Measurements from ENCODE around the gene VAC14.
"Not testable (repeated sequence)": the region's sequence is repeated elsewhere in the genome, so short reads cannot be mapped to it uniquely, and the experiment has no call there.

VAC14 gene

DNA sequence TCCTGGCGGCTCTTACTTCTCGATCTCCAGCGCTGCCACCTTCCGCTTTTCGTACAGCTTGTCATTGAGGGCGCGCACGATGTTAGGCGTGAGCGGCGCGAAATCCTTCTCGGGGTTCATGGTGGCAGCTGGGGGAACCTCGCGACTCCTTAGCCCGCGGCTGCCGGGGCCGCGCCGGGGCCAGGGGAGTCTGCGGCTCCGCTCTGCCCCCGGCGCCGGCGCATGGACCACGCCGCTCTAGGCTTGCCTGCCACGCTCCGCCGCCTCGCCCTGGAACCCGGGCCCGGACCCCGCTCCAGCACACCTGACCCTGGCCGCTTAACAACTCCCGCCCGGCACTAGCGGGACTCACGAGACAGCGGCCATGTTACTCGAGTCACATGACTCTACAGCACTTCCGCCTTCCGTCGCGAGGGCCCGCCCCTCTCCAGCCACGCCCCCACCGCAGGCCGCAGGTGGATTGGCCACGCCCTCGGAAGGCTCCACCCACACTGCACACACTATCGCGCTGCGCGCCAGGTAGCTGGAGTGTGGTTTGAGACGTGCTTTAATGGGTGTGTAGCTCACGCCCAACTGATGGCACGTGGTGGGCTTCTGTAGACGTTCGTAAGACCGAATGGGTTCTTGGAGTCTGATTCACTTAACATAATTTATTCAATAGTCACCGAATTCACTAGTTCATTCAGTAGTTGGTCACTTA, at the start of gene VAC14:
VAC14 (minus strand) TSS at position 378 of the 700 bp plus-strand sequence; CDS start at position 120, 258 bp downstream.
- peak; percentile 96 for DNase-seq (ENCODE audit: low read depth in 2 of 2)

- DNase-seq (ENCODE audit: low read depth in 2 of 2) = not testable (repeated sequence)
These were observed 22.6 kb upstream of the VAC14 start for GRCh38 chr16:70823498-70824118.

DNA sequence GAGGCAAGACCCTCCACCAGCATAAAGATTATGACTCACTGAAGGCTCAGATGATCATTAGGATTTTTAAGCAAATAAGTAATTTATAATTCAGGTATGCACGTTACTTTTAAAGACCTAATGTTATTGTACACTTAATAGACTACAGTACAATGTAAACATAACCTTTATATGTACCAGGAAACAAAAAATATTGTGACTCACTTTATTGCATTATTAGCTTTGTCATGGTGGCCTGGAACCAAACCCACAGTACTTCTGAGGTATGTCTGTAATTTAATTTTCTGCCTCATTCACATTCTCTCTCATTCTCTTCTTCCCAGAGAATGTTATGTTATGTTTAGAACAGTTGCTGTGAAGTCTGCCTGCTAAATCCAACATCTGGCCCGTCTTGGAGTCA, 21.8 kb upstream of the VAC14 start:
- DNase-seq (ENCODE audit: low read depth in 2 of 2) = not testable (repeated sequence)

GRCh38 chr16:70818088-70818487, 17.1 kb upstream of the VAC14 start:
- not testable (repeated sequence) for DNase-seq (ENCODE audit: low read depth in 2 of 2)

DNA sequence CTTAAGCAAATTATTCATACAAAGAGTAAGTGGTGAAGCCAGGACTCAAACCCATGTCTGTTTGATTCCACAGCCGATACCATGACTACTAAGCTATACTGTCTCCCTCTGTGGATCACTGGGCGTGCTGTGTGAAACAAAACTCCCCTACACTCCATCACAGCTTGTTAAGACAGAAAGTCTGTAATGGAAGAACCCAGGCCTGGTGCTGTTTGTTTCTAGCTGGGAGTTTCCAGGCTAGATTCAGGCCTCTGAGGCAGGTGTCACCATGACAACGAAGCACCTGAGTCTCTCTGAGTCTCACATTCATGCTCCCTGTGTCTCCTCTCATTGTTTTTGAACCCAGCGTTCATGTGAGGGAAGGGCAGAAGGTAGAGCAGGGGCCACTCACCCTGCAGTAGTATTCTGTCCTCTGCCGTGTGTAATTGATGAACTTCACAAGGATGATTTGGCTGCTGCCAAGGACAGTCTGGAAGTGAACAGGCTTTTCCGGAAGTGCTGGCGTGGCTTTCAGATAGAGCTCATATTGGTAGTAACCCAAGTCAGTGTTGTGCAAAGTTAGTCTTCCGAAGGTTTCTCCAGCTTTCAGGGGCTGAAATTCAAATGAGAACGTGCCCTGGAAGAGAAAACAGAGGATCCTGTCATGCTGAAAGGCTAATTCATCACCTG, 8.6 kb upstream of the VAC14 start:
- no peak for DNase-seq (ENCODE audit: low read depth in 2 of 2)

DNA sequence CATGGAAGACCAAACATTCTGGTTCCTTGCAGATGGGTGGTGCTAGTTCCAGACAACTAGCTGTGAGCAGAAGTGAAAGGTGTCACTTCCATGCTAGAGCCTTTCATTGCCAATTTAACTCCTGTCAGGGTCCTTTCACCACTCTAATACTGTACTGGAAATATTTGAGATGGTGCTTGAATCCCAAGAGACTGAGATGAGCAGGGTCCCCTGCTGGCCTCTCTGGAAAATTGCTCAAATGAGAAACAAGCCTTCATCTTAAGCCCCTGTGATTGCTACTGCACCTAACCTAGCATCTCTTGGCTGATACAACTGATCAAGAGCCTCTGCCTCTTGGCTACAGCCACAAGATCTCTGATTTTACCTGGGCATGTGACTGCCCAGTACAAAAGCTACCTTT, 7.4 kb upstream of the VAC14 start:
- no peak for DNase-seq (ENCODE audit: low read depth in 2 of 2)

DNA sequence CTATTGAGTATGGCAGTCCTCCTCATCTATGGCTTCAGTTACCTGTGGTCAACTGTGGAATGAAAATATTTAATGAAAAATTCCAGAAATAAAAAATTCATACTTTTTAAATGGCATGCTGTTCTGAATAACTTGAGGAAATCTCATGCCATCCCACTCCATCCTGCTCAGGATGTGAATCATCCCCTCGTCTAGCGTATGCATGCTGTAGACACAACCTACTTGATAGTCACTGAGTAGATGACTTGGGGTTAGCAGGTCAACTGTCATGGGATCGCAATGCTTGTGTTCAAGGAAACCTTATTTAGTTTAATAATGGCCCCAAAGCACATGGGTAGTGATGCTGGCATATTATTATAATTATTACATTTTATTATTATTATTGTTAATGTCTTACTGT, 4.8 kb upstream of the VAC14 start:
- no peak for DNase-seq (ENCODE audit: low read depth in 2 of 2)

- DNase-seq (ENCODE audit: low read depth in 2 of 2) = no peak
These were observed 4.4 kb upstream of the VAC14 start for GRCh38 chr16:70805380-70805779.

DNA sequence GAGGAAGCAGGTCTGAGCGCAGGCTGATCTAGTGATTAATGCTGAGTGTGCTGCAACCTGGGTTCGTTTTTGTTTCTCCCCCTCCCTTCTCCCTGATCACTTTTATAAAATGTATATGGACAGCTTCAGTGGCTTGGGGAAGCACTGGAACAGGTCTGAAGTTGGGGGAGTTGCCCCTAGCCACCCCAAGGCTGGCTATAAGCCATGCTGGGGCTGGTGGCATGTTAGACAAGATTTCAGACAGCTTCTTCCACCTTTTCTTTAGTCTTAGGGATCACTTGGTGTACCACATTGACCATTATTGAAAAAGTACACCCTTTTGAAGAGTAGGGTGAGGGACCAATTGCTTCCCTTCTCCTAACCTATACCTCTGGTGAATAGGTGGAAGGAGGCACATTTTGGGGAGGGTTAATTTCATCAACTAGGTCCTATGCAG, 3.8 kb upstream of the VAC14 start:
- no peak for DNase-seq (ENCODE audit: low read depth in 2 of 2)

DNA sequence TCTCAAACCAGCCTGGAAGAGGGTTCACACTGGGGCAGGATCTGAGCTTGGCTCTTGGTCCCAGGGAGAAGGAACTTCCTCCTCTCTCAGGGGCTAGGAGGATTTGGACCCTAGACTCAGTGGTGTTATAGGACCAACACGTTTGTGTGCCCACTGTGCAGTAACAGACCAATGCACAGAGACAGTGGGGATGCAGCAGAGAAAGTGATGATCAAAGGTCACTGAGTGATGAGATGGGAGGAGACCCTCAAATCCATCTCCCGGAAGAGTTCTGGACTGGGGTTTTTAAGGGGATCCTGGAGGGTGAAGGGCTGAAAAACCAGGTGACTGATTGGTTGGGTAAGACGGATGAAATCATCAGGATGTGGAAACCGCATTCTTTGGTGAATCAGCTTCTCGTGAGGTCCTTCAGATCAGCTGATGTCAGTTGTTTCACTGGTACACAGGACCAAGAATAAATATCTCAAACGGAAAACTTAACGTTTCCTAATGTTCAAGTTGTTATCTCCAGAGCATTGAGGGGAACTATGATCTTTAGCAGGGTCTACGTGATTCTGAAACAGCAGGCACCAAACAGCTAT, 3.3 kb upstream of the VAC14 start:
- DNase-seq (ENCODE audit: low read depth in 2 of 2) = no peak

DNA sequence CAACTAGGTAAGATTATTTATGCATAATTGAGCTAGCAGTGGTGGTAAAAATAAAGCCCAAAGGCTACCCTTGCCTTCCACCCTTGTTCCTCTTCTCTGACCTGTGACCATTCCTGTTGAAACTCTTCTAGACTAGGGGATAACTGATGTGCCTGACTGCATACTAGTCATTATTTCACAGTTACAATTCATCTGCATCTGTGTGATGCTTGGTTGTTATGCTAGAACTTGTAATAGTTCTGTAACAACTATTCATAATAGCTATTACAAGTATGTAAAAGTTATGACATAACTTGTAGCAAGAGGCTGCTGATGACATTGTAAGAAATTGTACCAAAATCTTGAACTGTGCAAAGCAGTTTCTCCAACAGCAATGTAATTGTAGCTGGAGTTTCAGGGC, 2.4 kb upstream of the VAC14 start:
- DNase-seq (ENCODE audit: low read depth in 2 of 2) = no peak

GRCh38 chr16:70801611-70802010, 653 bp upstream of the VAC14 start:
- DNase-seq (ENCODE audit: low read depth in 2 of 2) = no peak

- DNase-seq (ENCODE audit: low read depth in 2 of 2) = no peak
These were observed 647 bp downstream of the VAC14 start for GRCh38 chr16:70800311-70800710.

GRCh38 chr16:70796301-70796700, 4.7 kb downstream of the VAC14 start:
- no peak for DNase-seq (ENCODE audit: low read depth in 2 of 2)

- DNase-seq (ENCODE audit: low read depth in 2 of 2) = no peak
These were observed 5.6 kb downstream of the VAC14 start for GRCh38 chr16:70795296-70795912.

GRCh38 chr16:70793851-70794502, 7.0 kb downstream of the VAC14 start:
- no peak for DNase-seq (ENCODE audit: low read depth in 2 of 2)

DNA sequence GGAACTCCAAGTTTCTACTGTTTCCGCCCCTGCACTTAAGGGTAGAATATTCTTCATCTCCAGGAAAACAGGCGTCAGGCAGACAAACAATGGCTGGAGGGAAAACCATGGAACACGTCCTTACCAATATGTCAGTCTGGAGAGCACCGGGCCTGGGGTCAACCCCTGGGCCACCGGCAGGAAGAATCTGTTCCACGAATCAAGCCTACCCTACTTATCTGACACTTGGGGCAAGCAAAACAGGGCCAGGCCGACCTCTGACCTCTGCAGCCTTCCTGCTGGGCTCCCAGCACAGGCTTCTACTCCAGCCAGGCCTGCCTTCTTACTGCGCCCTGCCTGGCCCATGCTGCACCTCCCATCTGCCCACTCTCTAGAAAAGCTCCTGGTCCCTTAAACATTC, 10.1 kb downstream of the VAC14 start:
- no peak for DNase-seq (ENCODE audit: low read depth in 2 of 2)

- DNase-seq (ENCODE audit: low read depth in 2 of 2) = no peak
These were observed 11.1 kb downstream of the VAC14 start for GRCh38 chr16:70789595-70790447.

DNA sequence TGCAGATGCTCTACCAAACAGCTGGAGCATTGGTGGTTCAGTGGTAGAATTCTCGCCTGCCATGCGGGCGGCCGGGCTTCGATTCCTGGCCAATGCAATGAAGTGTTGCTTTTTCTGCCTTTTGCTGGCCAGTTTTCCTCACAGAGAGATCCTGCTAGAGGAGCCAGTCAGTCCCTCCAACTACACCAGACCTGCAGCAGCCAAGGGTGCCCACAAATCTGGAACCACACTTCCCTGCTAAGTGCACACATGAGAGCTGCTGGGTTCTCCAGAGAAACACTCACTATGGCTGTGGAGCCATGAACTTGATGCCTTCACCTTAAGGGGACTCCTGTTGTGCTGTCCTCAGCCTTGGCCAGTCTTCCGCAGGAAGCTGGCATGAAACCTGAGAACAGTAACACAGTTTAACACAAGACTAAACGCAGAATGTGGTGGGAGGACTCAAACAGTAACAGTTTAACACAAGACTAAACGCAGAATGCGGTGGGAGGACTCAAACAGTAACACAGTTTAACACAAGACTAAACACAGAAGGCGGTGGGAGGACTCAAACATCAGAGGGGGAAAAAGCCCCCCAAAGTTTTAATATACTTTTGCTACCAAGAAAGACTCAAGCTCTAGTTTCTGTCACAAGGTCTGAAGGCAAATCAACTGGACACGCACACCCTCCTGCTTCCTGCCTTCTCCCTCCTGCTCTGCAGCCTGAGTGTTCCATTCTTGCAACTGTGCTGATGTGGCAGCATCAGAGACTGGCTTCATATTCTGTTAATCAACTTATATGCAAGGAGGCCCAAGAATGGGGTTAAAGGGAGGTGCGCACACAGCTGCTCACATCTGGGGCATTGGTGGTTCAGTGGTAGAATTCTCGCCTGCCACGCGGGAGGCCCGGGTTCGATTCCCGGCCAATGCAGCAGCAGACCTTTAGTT, 12.0 kb downstream of the VAC14 start:
- DNase-seq (ENCODE audit: low read depth in 2 of 2) = no peak

Measured in stimulated activated CD8-positive, alpha-beta memory T cell treated with anti-CD3 and anti-CD28 coated beads, Interleukin-2, amount 100 ng/mL, for 1 hour (primary cell).